Right cardiac atrium (tissue), 5 donors: Measurements from ENCODE around the gene PRKN. TPM values are rescaled to one million over a fixed set of nuclear protein-coding genes. Genes with fewer than 3 reads are reported as not detected.
A peak's percentile ranks its signal among the peaks of the same experiment; 100 is the strongest.

ENCODE experiments used
- ATAC-seq, 2 donors: fragments of 200-7000 bp; cut with Tn5 transposase; one replicate each; pipeline versions ENCODE4 v1.8.0 to v1.9.1; 2020; ENCODE audit warnings: moderate library complexity in 2 of 2, mild to moderate bottlenecking in 1 of 2
- DNase-seq, 3 donors: peaks; one replicate each; pipeline ENCODE4 v3.0.0-alpha.2; 2020
- H3K27ac ChIP-seq: one replicate; pipeline ENCODE4 v1.5.1; 2013; ENCODE audit warnings: mild to moderate bottlenecking, low read length, control low read depth, moderate library complexity
- H3K27me3 ChIP-seq: one replicate; pipeline ENCODE4 v1.6.1; 2013; ENCODE audit not compliant: control insufficient read depth, insufficient read depth
- H3K4me1 ChIP-seq: one replicate; pipeline ENCODE4 v1.6.1; 2013; ENCODE audit warnings: low read length; ENCODE audit not compliant: control insufficient read depth, insufficient read depth
- H3K4me3 ChIP-seq: one replicate; pipeline ENCODE4 v1.5.1; 2013; ENCODE audit warnings: low read length, control low read depth
- H3K9me3 ChIP-seq: one replicate; pipeline ENCODE4 v1.6.1; 2013; ENCODE audit warnings: low read length; ENCODE audit not compliant: control insufficient read depth
- WGBS: extraction: QIAGEN DNeasy Blood & Tissue Kit; methylation state at CpG from one replicate; pipeline ENCODE4 v1.1.7; 2013; 5-methylcytosine and 5-hydroxymethylcytosine counted together
- intact Hi-C, 4 donors: fragments of 100-400 bp; cut with DNase I; formaldehyde crosslinking; loops; one replicate each; pipeline versions ENCODE4 v1.11.0 to v1.14.0; 2022 to 2023
- polyA plus RNA-seq: library from polyadenylated mRNA; stranded (reverse); fragments of 200-250 nt; gene quantifications from one replicate; pipeline ENCODE4 v1.2.3, GENCODE V29; 2013
- total RNA-seq, 4 donors: library from RNA; stranded (reverse); fragmentation: NEBNext Ultra II Directional; extraction: Animal tissue kit (Norgen Biotek cat#: 25700); gene quantifications; one replicate each; pipeline ENCODE4 v1.2.1, GENCODE V29; 2021
- donor health status: healthy with polysubstance abuse.
- donor health status: DM: no; HTN: yes; CAD: no.
- donor health status: DM: no; HTN: no; CAD: no.
- donor health status: DM: no; HTN: yes; CAD: no; lungs with severe emphysema.
- donor health status: DM: yes; HTN: yes; CAD: no.

Gene PRKN
- total and polyA plus RNA-seq, 5 donors, result 9.6 to 33.0 (median 24.8) TPM

GRCh38 chr6:162698440-162698839 is 29.1 kb downstream of the PRKN start:
- intact Hi-C loops, result no loop called here
- no peak overlapping the region for H3K4me3 ChIP-seq
- no peaks in the 10 kb centered on the region for H3K27me3 ChIP-seq
- no peaks in the 10 kb centered on the region for H3K9me3 ChIP-seq
- H3K27ac ChIP-seq, result no peak overlapping the region
- DNase-seq, result no peak
- no peaks in the 10 kb centered on the region for H3K4me1 ChIP-seq
- ATAC-seq, result no peak

GRCh38 chr6:162697872-162698403 is 29.6 kb downstream of the PRKN start:
- no peak for DNase-seq
- no peak for ATAC-seq
- H3K27me3 ChIP-seq, result no peaks in the 10 kb centered on the region
- H3K4me1 ChIP-seq, result peaks cover 2% of the 10 kb centered on the region
- WGBS, result 53% methylated on average over 1 of the region's 1 CpG
- no peak overlapping the region for H3K27ac ChIP-seq
- no peaks in the 10 kb centered on the region for H3K9me3 ChIP-seq
- H3K4me3 ChIP-seq, result no peak overlapping the region
- intact Hi-C loops, result no loop called here

- Histone ChIP-seq H3K4me1 (peaks cover 3% of the 10 kb centered on the region), H3K27ac (no peak overlapping the region), H3K4me3 (no peak overlapping the region), H3K9me3 (no peaks in the 10 kb centered on the region), H3K27me3 (no peaks in the 10 kb centered on the region)
- WGBS, result 70% methylated on average over 5 of the region's 5 CpGs
- intact Hi-C loops, result no loop called here
- no peak for ATAC-seq
- DNase-seq, result no peak
These were observed 37.4 kb downstream of the PRKN start for GRCh38 chr6:162690158-162690557.

GRCh38 chr6:162688751-162689345 is 38.7 kb downstream of the PRKN start:
- Histone ChIP-seq H3K27me3 (no peaks in the 10 kb centered on the region), H3K27ac (no peak overlapping the region), H3K9me3 (no peaks in the 10 kb centered on the region), H3K4me1 (peaks cover 3% of the 10 kb centered on the region), H3K4me3 (no peak overlapping the region)
- no peak for ATAC-seq
- intact Hi-C loops, result no loop called here
- no peak for DNase-seq
- WGBS, result 94% methylated on average over 3 of the region's 3 CpGs

GRCh38 chr6:162685586-162685985 is 42.0 kb downstream of the PRKN start:
- Histone ChIP-seq H3K4me1 (peaks cover 1% of the 10 kb centered on the region), H3K4me3 (no peak overlapping the region), H3K27me3 (no peaks in the 10 kb centered on the region), H3K9me3 (no peaks in the 10 kb centered on the region), H3K27ac (no peak overlapping the region)
- no peak for DNase-seq
- intact Hi-C loops, result no loop called here
- ATAC-seq, result no peak
- WGBS, result 89% methylated on average over 5 of the region's 5 CpGs

- intact Hi-C loops, result no loop called here
- no peak for ATAC-seq
- no peaks in the 10 kb centered on the region for H3K27me3 ChIP-seq
- no peak overlapping the region for H3K27ac ChIP-seq
- H3K9me3 ChIP-seq, result no peaks in the 10 kb centered on the region
- no peak for DNase-seq
- no peak overlapping the region for H3K4me3 ChIP-seq
- no peaks in the 10 kb centered on the region for H3K4me1 ChIP-seq
- WGBS, result 90% methylated on average over 3 of the region's 3 CpGs
These were observed 42.6 kb downstream of the PRKN start for GRCh38 chr6:162684961-162685360.

- DNase-seq (no peak), ATAC-seq (peak in 1 of 2 donors; percentile 24)
- intact Hi-C loops, result no loop called here
- H3K9me3 ChIP-seq, result no peaks in the 10 kb centered on the region
- WGBS, result 54% methylated on average over 1 of the region's 1 CpG
- no peaks in the 10 kb centered on the region for H3K4me1 ChIP-seq
- H3K4me3 ChIP-seq, result no peak overlapping the region
- H3K27me3 ChIP-seq, result no peaks in the 10 kb centered on the region
- H3K27ac ChIP-seq, result no peak overlapping the region
These were observed 43.5 kb downstream of the PRKN start for GRCh38 chr6:162684052-162684451.

- 37% methylated on average over 4 of the region's 4 CpGs for WGBS
- H3K27me3 ChIP-seq, result no peaks in the 10 kb centered on the region
- intact Hi-C loops, result no loop called here
- H3K4me3 ChIP-seq, result no peak overlapping the region
- H3K4me1 ChIP-seq, result no peaks in the 10 kb centered on the region
- H3K27ac ChIP-seq, result no peak overlapping the region
- no peaks in the 10 kb centered on the region for H3K9me3 ChIP-seq
- DNase-seq, result no peak
- peak in 1 of 2 donors; percentile 47 for ATAC-seq
These were observed 44.4 kb downstream of the PRKN start for GRCh38 chr6:162683135-162683534.

GRCh38 chr6:162681447-162681846 is 46.1 kb downstream of the PRKN start:
- DNase-seq (no peak), ATAC-seq (no peak)
- Histone ChIP-seq H3K27ac (no peak overlapping the region), H3K27me3 (no peaks in the 10 kb centered on the region), H3K4me3 (no peak overlapping the region), H3K4me1 (no peaks in the 10 kb centered on the region), H3K9me3 (no peaks in the 10 kb centered on the region)
- WGBS, result 91% methylated on average over 1 of the region's 1 CpG
- intact Hi-C loops, result no loop called here

GRCh38 chr6:162680871-162681270 is 46.7 kb downstream of the PRKN start:
- H3K9me3 ChIP-seq, result no peaks in the 10 kb centered on the region
- 61% methylated on average over 4 of the region's 4 CpGs for WGBS
- intact Hi-C loops, result no loop called here

GRCh38 chr6:162680367-162680766 is 47.2 kb downstream of the PRKN start:
- Histone ChIP-seq H3K27me3 (no peaks in the 10 kb centered on the region), H3K9me3 (no peaks in the 10 kb centered on the region), H3K4me1 (no peaks in the 10 kb centered on the region), H3K4me3 (no peak overlapping the region), H3K27ac (no peak overlapping the region)
- DNase-seq (no peak), ATAC-seq (no peak)
- intact Hi-C loops, result no loop called here

More at GRCh38 chr6:162680871-162681270, 46.7 kb downstream of the PRKN start:
- H3K27me3 ChIP-seq, result no peaks in the 10 kb centered on the region
- no peaks in the 10 kb centered on the region for H3K4me1 ChIP-seq
- DNase-seq, result no peak
- ATAC-seq, result no peak
- H3K4me3 ChIP-seq, result no peak overlapping the region
- no peak overlapping the region for H3K27ac ChIP-seq

GRCh38 chr6:162679681-162680080 is 47.9 kb downstream of the PRKN start:
- Histone ChIP-seq H3K27ac (no peak overlapping the region), H3K4me3 (no peak overlapping the region), H3K9me3 (no peaks in the 10 kb centered on the region), H3K4me1 (no peaks in the 10 kb centered on the region), H3K27me3 (no peaks in the 10 kb centered on the region)
- 88% methylated on average over 1 of the region's 1 CpG for WGBS
- ATAC-seq (no peak), DNase-seq (no peak)
- intact Hi-C loops, result no loop called here
